ENCODE data around the gene ADAMTS6.

GRCh38 chr5:65185468-65185867 is 296.3 kb downstream of the ADAMTS6 start:
- TF ChIP-seq WT1 (tag by site-specific recombination; IDR thresholded peaks at IDR 0.05) (no peak), ZNF596 (tag by site-specific recombination; IDR thresholded peaks at IDR 0.05) (no peak), ZNF677 (tag by site-specific recombination; IDR thresholded peaks at IDR 0.05) (no peak), CTCF (tag by site-specific recombination; IDR thresholded peaks at IDR 0.05) (no peak), ZNF362 (tag by site-specific recombination; IDR thresholded peaks at IDR 0.05) (no peak), PRDM10 (tag by site-specific recombination; IDR thresholded peaks at IDR 0.05) (no peak), ZNF37A (tag by site-specific recombination; IDR thresholded peaks at IDR 0.05) (no peak), ZBTB44 (tag by site-specific recombination; IDR thresholded peaks at IDR 0.05) (no peak), ZNF777 (tag by site-specific recombination; IDR thresholded peaks at IDR 0.05; ENCODE audit: borderline replicate concordance) (no peak), REST (tag by site-specific recombination; IDR thresholded peaks at IDR 0.05) (no peak)

Measured in HEK293 (cell line).